Endothelial cell of umbilical vein (primary cell): ENCODE data around the gene TNN. TPM values are rescaled to one million over a fixed set of nuclear protein-coding genes. Genes with fewer than 3 reads are reported as not detected.

Experiments used
- BruUV-seq: library from RNA; stranded (reverse); fragments of 400-500 nt; replicated peaks from 2 replicates; lab custom pipeline; 2021; lab: Mats Ljungman, UMichigan
- CTCF ChIA-PET: fragments of 300-600, 350-600 bp; sonication (Branson Sonifier 250); formaldehyde crosslinking; loops from one replicate; lab custom pipeline; 2021; ENCODE audit warnings: antibody characterized with exemption, inconsistent platforms; lab: Charles Lee
- POLR2A ChIA-PET: fragments of 300-600, 350-600 bp; sonication (Branson Sonifier 250); formaldehyde crosslinking; loops from one replicate; lab custom pipeline; 2021; ENCODE audit warnings: antibody characterized with exemption, inconsistent platforms; lab: Charles Lee
- DNase-seq: peaks from one replicate; pipeline ENCODE4 v3.0.0-alpha.2; 2011; ENCODE audit warnings: low read depth, low spot score
- FAIRE-seq: peaks from 2 replicates; lab custom pipeline; 2011; peaks lifted over from hg19 to GRCh38; lab: Jason Lieb, UNC
- H2AFZ ChIP-seq: 2 replicates; pipeline ENCODE4 v1.6.0; 2012; ENCODE audit warnings: low read depth, low read length, control low read depth, inconsistent platforms
- H3K27ac ChIP-seq: 2 replicates; pipeline ENCODE4 v1.5.1; 2011; ENCODE audit warnings: low read depth, mild to moderate bottlenecking, control low read depth, low read length, moderate library complexity; ENCODE audit not compliant: insufficient read depth
- H3K27me3 ChIP-seq, 2 experiments: 2 replicates each; pipeline versions ENCODE4 v1.6.0 to v1.6.1; 2011; ENCODE audit warnings: low read length in 2 of 2, mixed read lengths in 1 of 2; ENCODE audit not compliant: control insufficient read depth in 2 of 2, insufficient read depth in 2 of 2
- H3K36me3 ChIP-seq, 2 experiments: 2 replicates in 1 of 2; 3 replicates in 1 of 2; pipeline ENCODE4 v1.5.1; 2011; ENCODE audit warnings: low read length in 2 of 2, mild to moderate bottlenecking in 1 of 2, moderate library complexity in 1 of 2; ENCODE audit not compliant: control insufficient read depth in 2 of 2, insufficient read depth in 2 of 2; ENCODE audit errors: extremely low read depth in 1 of 2
- H3K4me1 ChIP-seq: 3 replicates; pipeline ENCODE4 v1.5.1; 2011; ENCODE audit warnings: mild to moderate bottlenecking, low read length; ENCODE audit not compliant: control insufficient read depth, insufficient read depth; ENCODE audit errors: extremely low read depth
- H3K4me2 ChIP-seq: 2 replicates; pipeline ENCODE4 v1.6.1; 2011; ENCODE audit warnings: low read length, control low read depth, mixed read lengths; ENCODE audit not compliant: insufficient read depth
- H3K4me3 ChIP-seq, 3 experiments: fragments of 200-600 bp in 1 of 3; sonication (generic), shearing (Covaris generic) in 1 of 3; replicated peaks in 1 of 3; 2 replicates each; pipeline ENCODE4 v1.5.1; 2011 to 2016; ENCODE audit warnings: control low read depth in 3 of 3, low read length in 3 of 3, mild to moderate bottlenecking in 2 of 3, inconsistent platforms in 1 of 3, low read depth in 1 of 3, moderate library complexity in 1 of 3; ENCODE audit not compliant: insufficient read depth in 1 of 3
- H3K79me2 ChIP-seq: 2 replicates; pipeline ENCODE4 v1.6.0; 2012; ENCODE audit warnings: low read length, inconsistent platforms; ENCODE audit not compliant: control insufficient read depth, insufficient read depth
- H3K9ac ChIP-seq: replicated peaks from 2 replicates; pipeline ENCODE3; 2011; ENCODE audit warnings: low read length, control low read depth; ENCODE audit not compliant: insufficient read depth; ENCODE audit errors: extremely low read depth
- H3K9me1 ChIP-seq: replicated peaks from 3 replicates; pipeline ENCODE4 v1.6.0; 2011; ENCODE audit warnings: mild to moderate bottlenecking, low read length; ENCODE audit not compliant: control insufficient read depth, insufficient read depth; ENCODE audit errors: extremely low read depth
- H3K9me3 ChIP-seq: replicated peaks from 2 replicates; pipeline ENCODE4 v1.5.1; 2012; ENCODE audit warnings: low read length, inconsistent platforms; ENCODE audit not compliant: control insufficient read depth, insufficient read depth
- H4K20me1 ChIP-seq: replicated peaks from 2 replicates; pipeline ENCODE3; 2011; ENCODE audit warnings: mild to moderate bottlenecking, low read length; ENCODE audit not compliant: control insufficient read depth, insufficient read depth; ENCODE audit errors: extremely low read depth
- EZH2 ChIP-seq: IDR thresholded peaks from 2 replicates; pipeline ENCODE4 v1.6.1; 2012; ENCODE audit warnings: borderline replicate concordance, low read depth, mild to moderate bottlenecking, moderate library complexity, low read length, inconsistent platforms; ENCODE audit not compliant: severe bottlenecking
- FOS ChIP-seq: IDR thresholded peaks from 2 replicates; pipeline ENCODE4 v1.6.1; 2011; ENCODE audit warnings: mild to moderate bottlenecking, low read length, moderate library complexity, borderline replicate concordance; ENCODE audit not compliant: insufficient read depth
- GATA2 ChIP-seq: IDR thresholded peaks from 2 replicates; pipeline ENCODE4 v1.7.0; 2011; ENCODE audit warnings: low read depth, mild to moderate bottlenecking, moderate library complexity, mixed read lengths, low read length; ENCODE audit not compliant: insufficient read length, insufficient read depth
- JUN ChIP-seq: IDR thresholded peaks from 2 replicates; pipeline ENCODE4 v1.6.1; 2011; ENCODE audit warnings: borderline replicate concordance, low read depth; ENCODE audit not compliant: insufficient read length, insufficient read depth
- MAX ChIP-seq: IDR thresholded peaks from 2 replicates; pipeline ENCODE4 v1.6.1; 2011; ENCODE audit not compliant: insufficient read depth, insufficient read length
- MYC ChIP-seq: IDR thresholded peaks from one replicate; pipeline ENCODE4 v1.6.1; 2011; ENCODE audit warnings: mild to moderate bottlenecking, low read depth, low read length
- POLR2A ChIP-seq: IDR thresholded peaks from 2 replicates; pipeline ENCODE4 v1.6.1; 2012; ENCODE audit warnings: low read depth, mild to moderate bottlenecking, control low read depth, low read length
- POLR2AphosphoS5 ChIP-seq: IDR thresholded peaks from 2 replicates; pipeline ENCODE4 v1.6.1; 2012; ENCODE audit warnings: low read depth, mild to moderate bottlenecking, control low read depth, low read length, moderate library complexity; ENCODE audit not compliant: insufficient read depth
- dilution Hi-C: fragments of 300-500 bp; cut with MboI; formaldehyde crosslinking; loops from one replicate; pipeline ENCODE4 v1.15.0; 2019; ENCODE audit warnings: low sequenced_read_pairs; ENCODE audit not compliant: extremely low pct_ligation_motif_present
- intact Hi-C: fragments of 100-400 bp; cut with micrococcal nuclease; formaldehyde crosslinking; loops from one replicate; pipeline ENCODE4 v1.10.0; 2022
- polyA plus RNA-seq, 4 experiments: library from polyadenylated mRNA; depleted of rRNA in 3 of 4; stranded (reverse) in 3 of 4; unstranded in 1 of 4; fragments of >200 nt; gene quantifications; 2 replicates each; pipeline versions ENCODE4 v1.2.1 to v1.2.3, GENCODE V29; 2011 to 2012; ENCODE audit warnings: missing spikeins in 1 of 4
- total RNA-seq: library from RNA; stranded (reverse); gene quantifications from 2 replicates; pipeline ENCODE4 v1.2.3, GENCODE V29; 2021
- TF ChIP-seq, protein P1 (sequence below), 2 donors: IDR thresholded peaks; 1 replicate in 1 of 2; 2 replicates in 1 of 2; pipeline ENCODE4 v1.5.1; 2011; ENCODE audit warnings: low read length in 2 of 2, mild to moderate bottlenecking in 2 of 2, moderate library complexity in 2 of 2, control low read depth in 1 of 2, inconsistent platforms in 1 of 2, low read depth in 1 of 2; ENCODE audit not compliant: insufficient read depth in 1 of 2; ENCODE audit errors: extremely low read depth in 1 of 2

Gene TNN
- total and polyA plus RNA-seq, 2 donors (not counting 3 experiments of a cell fraction or from before 2014, with no cell fraction given): not detected

GRCh38 chr1:175191659-175192058 is 124.0 kb downstream of the TNN start:
- no peaks in the 10 kb centered on the region for H3K36me3 ChIP-seq
- intact Hi-C loops: loop anchor here (1.0 to 2.0 kb wide), 3 partner anchors 22 to 323 kb away; no protein-coding TSS in a partner anchor
- POLR2A ChIA-PET: interaction anchor here (1.0 kb wide), 1 partner anchor 22 kb away, joined by 3 read pairs; no protein-coding TSS in a partner anchor
- no peak for TF ChIP-seq JUN
- TF ChIP-seq FOS: no peak
- no peak for TF ChIP-seq GATA2
- TF ChIP-seq, protein P1, sequence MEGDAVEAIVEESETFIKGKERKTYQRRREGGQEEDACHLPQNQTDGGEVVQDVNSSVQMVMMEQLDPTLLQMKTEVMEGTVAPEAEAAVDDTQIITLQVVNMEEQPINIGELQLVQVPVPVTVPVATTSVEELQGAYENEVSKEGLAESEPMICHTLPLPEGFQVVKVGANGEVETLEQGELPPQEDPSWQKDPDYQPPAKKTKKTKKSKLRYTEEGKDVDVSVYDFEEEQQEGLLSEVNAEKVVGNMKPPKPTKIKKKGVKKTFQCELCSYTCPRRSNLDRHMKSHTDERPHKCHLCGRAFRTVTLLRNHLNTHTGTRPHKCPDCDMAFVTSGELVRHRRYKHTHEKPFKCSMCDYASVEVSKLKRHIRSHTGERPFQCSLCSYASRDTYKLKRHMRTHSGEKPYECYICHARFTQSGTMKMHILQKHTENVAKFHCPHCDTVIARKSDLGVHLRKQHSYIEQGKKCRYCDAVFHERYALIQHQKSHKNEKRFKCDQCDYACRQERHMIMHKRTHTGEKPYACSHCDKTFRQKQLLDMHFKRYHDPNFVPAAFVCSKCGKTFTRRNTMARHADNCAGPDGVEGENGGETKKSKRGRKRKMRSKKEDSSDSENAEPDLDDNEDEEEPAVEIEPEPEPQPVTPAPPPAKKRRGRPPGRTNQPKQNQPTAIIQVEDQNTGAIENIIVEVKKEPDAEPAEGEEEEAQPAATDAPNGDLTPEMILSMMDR (IDR thresholded peaks at IDR 0.05; ENCODE audit: extremely low read depth in 1 of 2, insufficient read depth in 1 of 2, low read depth in 1 of 2, low read length in 2 of 2): no peak
- TF ChIP-seq POLR2A: no peak
- no peak for TF ChIP-seq MYC
- TF ChIP-seq EZH2: no peak
- no peak for TF ChIP-seq MAX
- TF ChIP-seq POLR2AphosphoS5: no peak
- no peaks in the 10 kb centered on the region for H3K79me2 ChIP-seq
- H3K9me3 ChIP-seq: no peaks in the 10 kb centered on the region
- H3K27ac ChIP-seq: no peak overlapping the region
- DNase-seq: peak; percentile 4
- H4K20me1 ChIP-seq: no peaks in the 10 kb centered on the region
- peak; percentile 21 for FAIRE-seq
- CTCF ChIA-PET: interaction anchor here (0.6 to 3.8 kb wide), 12 partner anchors 9 to 493 kb away, joined by 3 to 16 read pairs (median 5); no protein-coding TSS in a partner anchor
- no peak overlapping the region for H2AFZ ChIP-seq
- peak overlapping the region; percentile 96 for H3K4me2 ChIP-seq
- dilution Hi-C loops: no loop called here
- no TSS peak for BruUV-seq
- H3K9ac ChIP-seq: peak overlapping the region; percentile 96
- H3K9me1 ChIP-seq: no peaks in the 10 kb centered on the region
- H3K4me3 ChIP-seq: peak overlapping the region; percentile 62 to 93 (median 87)
- H3K27me3 ChIP-seq: no peaks in the 10 kb centered on the region
- H3K4me1 ChIP-seq: peaks cover 10% of the 10 kb centered on the region
